Nucleus accumbens (tissue), 56 donors: Measurements from ENCODE around the gene SH3BP5.

ENCODE experiments used
- DNase-seq, 56 donors: peaks; one replicate each; lab custom pipeline; 2025; lab: John Stamatoyannopoulos, UW

Gene SH3BP5

GRCh38 chr3:15347737-15348110, 15.3 kb upstream of the SH3BP5 start:
- no peak for DNase-seq

- DNase-seq = no peak
Measured at GRCh38 chr3:15347063-15347736, 14.8 kb upstream of the SH3BP5 start.

- DNase-seq = no peak
Measured at GRCh38 chr3:15346516-15346915, 14.1 kb upstream of the SH3BP5 start.

- no peak for DNase-seq
Measured at GRCh38 chr3:15345608-15346137, 13.3 kb upstream of the SH3BP5 start.

GRCh38 chr3:15345066-15345607, 12.8 kb upstream of the SH3BP5 start:
- no peak for DNase-seq

- no peak for DNase-seq
Measured at GRCh38 chr3:15342945-15343344, 10.6 kb upstream of the SH3BP5 start.

- no peak for DNase-seq
Measured at GRCh38 chr3:15342246-15342645, 9.9 kb upstream of the SH3BP5 start.

GRCh38 chr3:15341030-15341726, 8.8 kb upstream of the SH3BP5 start:
- DNase-seq = no peak

- no peak for DNase-seq
Measured at GRCh38 chr3:15339786-15340215, 7.4 kb upstream of the SH3BP5 start.

- no peak for DNase-seq
Measured at GRCh38 chr3:15339001-15339400, 6.6 kb upstream of the SH3BP5 start.

- DNase-seq = no peak
Measured at GRCh38 chr3:15337963-15338362, 5.6 kb upstream of the SH3BP5 start.

GRCh38 chr3:15336057-15336456, 3.7 kb upstream of the SH3BP5 start:
- DNase-seq = no peak

- no peak for DNase-seq
Measured at GRCh38 chr3:15333956-15334263, 1.5 kb upstream of the SH3BP5 start.

- no peak for DNase-seq
Measured at GRCh38 chr3:15333099-15333955, 941 bp upstream of the SH3BP5 start.

- peak in 34 of 56 donors; percentile 10 to 73 (median 48) for DNase-seq
Measured at GRCh38 chr3:15331606-15332404, 581 bp downstream of the SH3BP5 start.

GRCh38 chr3:15331072-15331605, 1.2 kb downstream of the SH3BP5 start:
- no peak for DNase-seq

- DNase-seq = peak in 1 of 56 donors; percentile 14
Measured at GRCh38 chr3:15330031-15330596, 2.3 kb downstream of the SH3BP5 start.

GRCh38 chr3:15329046-15330005, 3.1 kb downstream of the SH3BP5 start:
- no peak for DNase-seq
